GM21528 (cell line): ENCODE data around the gene SLC4A8.
"Not testable (repeated sequence)": the region's sequence is repeated elsewhere in the genome, so short reads cannot be mapped to it uniquely, and the experiment has no call there.

Source experiments
- ATAC-seq: cut with Tn5 transposase; IDR thresholded peaks from one replicate; pipeline ENCODE4 v1.9.1; 2021; ENCODE audit warnings: mild to moderate bottlenecking, moderate library complexity; ENCODE audit not compliant: unreplicated experiment, low FRiP score

Gene SLC4A8

DNA sequence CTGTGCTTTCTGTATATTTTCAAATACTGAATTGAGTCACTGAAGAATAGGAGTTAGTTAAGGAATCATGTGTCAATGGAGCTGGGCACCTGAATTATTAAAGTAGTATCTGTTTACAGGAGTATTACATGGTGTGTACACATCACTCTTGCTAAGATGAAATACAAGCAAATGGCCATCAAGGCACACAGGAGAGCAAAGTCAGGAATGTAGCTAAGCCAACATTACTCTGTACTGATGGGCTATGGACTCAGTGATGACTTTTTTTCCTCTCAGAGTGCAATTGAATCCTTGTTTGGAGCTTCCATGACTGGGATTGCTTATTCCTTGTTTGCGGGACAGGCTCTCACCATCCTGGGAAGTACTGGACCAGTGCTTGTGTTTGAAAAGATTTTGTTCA, 45.5 kb downstream of the SLC4A8 start:
- no peak for ATAC-seq

DNA sequence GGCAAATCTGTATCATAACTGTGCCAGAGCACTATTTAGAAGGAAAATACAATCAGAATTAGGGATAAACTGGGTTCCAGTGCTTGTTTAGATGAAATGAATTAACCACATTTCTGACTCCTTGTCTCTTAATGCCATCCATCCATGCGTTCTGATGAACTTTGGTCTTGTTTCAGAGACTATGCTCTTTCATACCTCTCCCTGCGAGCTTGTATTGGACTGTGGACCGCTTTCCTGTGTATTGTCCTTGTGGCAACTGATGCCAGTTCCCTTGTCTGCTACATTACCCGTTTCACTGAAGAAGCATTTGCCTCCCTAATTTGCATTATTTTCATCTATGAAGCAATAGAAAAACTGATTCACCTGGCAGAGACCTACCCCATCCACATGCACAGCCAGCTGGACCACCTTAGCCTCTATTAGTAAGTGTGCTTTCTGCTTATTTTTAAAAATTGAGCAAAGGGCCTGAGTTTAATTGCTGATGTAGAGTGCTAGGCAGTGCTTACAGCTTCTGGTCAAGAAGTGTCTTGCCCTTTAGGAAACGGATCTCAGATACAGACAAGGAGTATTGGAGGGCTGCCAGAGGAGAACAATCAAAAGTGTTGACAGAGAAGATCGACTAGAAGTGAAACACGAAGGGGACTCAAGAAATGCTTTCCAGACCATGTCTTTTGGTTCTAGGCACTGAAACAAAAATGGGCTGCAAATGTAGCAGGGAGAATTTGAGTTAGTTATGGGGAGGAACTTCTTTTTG, 46.7 kb downstream of the SLC4A8 start:
- no peak for ATAC-seq

DNA sequence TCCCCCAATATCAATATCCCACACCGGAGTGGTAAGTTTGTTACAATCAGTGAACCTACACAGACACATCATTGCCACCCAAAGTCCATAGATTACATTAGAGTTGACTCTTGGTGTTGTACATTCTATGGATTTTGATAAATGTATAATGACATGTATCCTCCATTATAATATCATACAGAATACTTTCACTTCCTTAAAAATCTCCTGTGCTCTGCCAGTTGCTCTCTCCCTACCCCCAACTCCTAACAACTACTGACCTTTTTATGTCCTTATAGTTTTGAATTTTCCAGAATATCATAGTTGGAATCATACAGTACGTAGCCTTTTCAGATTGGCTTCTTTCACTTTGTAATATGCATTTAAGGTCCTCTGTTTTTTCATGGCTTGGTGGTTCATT, 48.4 kb downstream of the SLC4A8 start:
- no peak for ATAC-seq

DNA sequence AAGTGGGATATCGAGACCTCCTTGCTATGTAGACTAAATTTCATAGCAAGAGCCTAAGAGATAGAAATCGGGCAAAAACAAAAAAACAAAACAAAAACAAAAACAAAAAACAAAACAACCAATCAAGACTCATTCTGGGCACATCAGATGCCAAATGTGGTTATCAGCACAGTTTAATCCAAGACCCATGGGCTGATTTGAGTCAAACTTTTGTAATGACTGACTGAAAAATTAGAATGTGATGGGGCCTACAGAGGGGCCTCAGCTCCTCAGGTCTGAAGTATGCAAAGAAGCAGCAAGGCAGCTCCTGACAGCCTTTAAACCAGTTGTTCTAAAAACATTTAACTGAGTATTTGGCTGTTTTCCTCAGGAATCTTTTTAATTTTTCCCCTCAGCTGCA, 49.3 kb downstream of the SLC4A8 start:
- no peak for ATAC-seq

DNA sequence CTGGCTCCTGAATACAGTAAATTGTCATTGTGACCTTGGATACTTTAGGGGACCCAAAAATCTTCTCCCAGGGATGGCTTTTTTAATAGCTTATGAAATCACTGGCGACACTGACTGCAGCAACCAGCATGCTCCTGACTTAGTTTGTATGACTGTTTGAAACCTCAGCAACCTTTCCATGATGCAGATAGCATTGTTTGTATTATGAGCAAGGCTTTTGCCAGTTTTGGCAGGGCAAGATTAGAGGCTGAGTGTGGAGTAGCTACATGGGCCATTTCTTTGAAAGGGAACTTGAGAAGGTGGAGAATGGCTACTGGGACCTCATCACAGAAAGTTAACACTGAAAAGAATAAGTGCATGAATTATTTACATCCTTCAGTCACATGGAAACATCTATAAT, 50.9 kb downstream of the SLC4A8 start:
- ATAC-seq, result no peak

DNA sequence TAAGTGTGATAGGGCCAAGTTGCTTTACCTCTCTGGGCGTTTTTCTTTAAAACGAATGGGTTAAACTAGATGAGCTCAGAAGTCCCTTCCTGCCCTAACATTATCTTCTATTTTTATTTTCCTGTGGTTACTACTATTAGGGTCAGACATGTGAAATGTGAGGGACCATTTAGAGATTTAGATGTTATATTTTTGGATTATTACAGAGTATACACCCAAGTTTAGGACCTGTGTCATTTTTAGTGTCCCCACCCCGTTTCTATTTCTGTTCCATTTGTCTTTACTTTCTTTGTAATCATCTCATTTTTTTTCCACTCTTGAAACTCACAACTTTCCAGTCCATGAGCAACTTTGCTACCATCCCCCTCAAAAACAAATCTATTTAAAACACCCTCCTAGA, 56.3 kb downstream of the SLC4A8 start:
- ATAC-seq, result no peak

DNA sequence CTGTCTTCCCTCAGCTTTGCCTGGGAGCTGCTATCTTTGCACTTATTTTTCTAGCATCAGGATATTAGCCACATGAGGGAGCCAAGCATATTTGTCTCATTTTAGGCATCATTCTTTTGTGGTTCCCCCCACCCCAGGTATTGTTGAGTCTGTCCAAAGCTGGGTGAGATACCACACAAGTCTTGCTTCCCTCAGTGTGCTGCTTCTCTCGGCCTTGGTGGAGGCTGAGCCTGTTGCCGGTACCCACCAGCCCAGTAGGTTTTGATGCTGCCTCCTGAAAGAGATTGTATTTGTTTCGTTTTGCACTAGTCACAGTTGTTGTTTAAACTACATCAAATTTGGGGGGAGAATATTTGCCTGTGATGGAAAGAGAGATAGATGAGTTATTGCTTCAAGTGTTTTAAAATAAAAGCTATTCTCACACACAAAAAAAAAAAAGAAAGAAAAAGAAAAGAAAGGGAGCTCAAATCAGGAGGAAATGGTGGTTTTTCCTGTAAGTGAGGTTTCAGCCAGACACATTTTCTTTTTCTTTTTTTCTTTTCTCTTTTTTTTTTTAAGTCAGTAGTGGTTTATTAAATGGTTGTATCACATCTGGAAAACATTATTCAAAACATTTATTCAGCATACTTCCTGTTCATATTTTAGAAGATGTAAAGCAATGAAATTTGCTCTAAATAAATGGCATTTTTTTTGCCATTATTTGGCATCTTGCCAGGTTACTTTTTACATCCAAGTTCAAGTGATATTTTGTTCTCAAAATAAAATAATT, 58.5 kb downstream of the SLC4A8 start:
- ATAC-seq, result no peak

DNA sequence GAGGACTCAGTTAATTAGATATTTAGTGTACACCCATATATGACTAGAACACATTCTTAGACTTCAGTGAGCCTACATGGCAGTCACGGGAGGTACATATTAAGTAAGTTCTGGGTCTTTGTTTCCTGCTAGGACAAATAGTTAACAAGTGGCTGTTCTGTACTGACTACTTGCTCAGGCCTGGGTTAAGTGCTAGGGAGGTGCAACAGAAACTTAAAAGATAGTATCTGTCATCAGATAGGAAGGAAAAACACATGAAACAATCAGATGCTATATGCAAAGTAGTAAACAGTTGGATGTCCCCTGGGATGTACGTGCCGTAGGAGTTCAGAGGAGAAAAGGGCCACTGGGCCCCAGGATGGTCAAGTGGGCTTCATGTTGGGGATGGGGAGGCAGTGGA, 59.5 kb downstream of the SLC4A8 start:
- ATAC-seq, result no peak

DNA sequence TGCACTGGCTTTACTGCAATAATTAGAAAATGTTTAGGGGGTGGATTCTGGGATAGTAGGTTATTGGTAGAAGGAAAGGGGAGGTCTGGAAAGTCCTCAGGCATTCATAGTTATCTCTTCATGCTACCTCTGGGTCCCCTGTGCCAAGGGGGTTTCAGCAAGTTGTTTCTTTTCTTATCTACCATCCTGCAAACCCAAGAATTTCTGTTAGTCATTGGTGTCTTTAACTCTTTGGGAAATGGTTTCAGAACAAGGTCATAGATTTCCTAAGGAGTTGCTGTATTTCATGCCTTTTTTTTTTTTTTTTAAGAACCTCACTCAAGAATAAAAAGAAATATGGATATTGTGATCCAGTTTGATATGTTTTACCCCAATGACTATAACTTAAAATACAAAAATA, 63.6 kb downstream of the SLC4A8 start:
- ATAC-seq, result no peak

DNA sequence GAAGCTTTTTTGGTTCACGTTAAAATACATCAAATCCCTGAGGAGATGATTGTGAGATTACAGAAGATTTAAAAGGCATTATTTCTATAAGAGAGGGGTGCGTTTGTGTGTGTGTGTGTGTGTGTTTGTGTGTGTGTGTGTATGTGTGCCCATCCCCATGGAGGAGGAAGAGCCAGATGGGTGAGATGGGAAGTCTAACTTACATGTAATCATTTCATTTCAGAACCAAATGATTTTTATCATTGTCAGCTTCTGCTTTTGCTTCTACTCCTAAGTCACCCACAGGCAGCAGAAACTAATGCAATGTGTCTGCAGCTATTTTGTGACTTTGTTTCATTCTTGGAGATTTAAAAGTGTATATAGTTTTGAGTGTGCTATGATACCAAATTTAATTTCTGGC, 68.7 kb downstream of the SLC4A8 start:
- ATAC-seq, result no peak

DNA sequence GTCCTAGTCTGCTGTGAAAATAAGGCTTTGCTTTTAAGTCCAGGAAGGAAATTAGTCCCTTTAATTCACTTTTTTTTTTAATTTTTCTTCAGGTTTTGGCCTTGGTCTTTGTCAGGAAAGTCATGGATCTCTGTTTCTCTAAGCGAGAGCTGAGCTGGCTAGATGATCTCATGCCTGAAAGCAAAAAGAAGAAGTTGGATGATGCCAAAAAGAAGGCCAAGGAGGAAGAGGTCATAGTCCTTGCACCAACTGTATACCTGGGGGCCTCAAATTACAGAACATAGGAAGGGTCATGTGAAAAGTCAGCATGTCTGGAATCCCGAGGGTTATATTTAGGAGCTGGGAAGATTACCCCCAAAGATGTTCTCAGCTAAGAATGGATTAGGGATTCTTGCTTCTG, 72.3 kb downstream of the SLC4A8 start:
- ATAC-seq, result no peak

DNA sequence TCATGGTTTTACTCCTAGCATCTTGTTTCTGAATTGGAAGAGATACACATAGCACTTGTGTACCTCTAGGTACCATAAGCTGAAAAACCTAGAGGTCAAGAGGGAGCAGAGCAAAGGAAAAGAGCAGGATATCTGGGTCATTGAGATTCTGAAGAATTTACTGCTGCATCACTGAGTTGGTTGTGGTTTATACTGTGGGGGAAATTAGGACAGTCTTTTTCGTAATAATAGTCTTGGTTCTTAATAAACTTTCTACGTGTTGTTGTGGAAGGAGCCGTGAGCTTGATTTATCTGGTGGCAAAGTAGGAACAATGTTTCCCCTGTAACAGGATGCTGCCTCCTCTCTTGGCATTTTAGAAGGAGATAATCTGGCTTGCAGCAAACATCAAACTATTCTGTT, 80.2 kb downstream of the SLC4A8 start:
- no peak for ATAC-seq

DNA sequence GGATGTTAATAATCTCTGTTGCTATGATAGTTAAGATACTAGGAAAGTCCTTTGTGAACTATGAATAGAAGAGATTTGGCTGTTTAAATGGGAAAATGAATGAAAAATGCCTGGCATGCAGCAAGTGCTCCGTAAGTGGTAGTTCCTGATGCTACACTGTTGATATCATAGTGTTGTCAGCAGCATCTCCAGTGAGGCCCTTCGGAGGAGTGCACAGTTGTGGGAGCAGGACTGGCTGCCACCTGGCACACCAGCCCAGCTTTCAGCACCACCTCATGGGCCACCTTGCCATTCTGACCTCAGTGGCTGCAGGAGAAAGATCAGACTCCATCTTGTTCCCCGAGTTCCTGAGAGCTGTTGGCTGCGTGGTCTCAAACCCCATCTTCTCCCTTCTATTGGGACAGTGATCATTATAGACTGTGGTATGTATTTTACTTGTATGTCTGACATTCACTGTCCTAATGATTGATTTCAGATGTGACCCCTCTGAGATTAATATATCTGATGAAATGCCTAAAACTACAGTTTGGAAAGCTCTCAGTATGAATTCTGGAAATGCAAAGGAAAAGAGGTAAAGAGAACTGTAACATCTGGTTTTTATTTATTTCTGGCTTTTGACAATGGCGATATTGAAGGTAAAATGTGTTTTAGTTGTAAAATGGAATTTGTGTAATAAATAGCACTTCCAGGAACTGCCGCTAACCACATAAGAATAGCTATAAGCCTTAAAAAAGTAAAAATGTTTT, 80.9 kb downstream of the SLC4A8 start:
- no peak for ATAC-seq

DNA sequence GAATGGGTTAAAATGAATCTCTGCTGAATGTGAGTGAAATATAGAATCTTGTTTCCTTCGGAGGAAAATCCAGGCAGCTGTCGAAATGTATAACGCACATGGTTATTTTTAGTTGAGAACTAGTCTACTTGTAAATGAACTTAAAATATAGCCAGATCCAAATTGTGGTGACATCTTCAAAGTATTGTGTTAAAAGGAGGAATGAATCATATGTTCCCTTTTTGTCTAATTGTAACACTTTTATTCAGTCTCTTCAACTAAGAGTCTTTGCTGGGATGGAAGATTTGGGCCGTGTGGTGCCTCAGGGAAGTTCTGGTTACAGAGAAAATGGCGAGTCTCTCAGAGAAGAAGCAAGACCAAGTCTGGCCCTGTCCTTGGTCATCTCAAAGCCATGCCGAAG, 82.5 kb downstream of the SLC4A8 start:
- ATAC-seq, result no peak

DNA sequence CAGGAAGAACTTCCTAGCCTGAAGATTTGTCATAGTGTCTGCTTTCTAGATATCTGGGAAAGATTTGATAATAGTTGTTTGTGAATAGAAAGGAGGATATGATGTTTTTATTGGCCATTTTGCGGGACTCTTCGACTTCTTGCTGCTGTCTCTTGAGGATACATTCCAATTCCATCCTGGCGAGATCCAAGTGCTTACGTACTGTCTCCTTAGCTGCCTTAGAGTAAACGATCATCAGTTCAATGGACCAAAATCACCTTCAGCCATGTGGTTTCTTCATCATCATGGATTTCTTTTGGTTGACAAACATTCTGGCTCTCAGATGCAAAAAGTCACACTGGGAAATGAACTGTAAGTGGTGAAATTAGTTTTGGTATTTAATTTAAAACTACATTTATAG, 83.7 kb downstream of the SLC4A8 start:
- no peak for ATAC-seq

DNA sequence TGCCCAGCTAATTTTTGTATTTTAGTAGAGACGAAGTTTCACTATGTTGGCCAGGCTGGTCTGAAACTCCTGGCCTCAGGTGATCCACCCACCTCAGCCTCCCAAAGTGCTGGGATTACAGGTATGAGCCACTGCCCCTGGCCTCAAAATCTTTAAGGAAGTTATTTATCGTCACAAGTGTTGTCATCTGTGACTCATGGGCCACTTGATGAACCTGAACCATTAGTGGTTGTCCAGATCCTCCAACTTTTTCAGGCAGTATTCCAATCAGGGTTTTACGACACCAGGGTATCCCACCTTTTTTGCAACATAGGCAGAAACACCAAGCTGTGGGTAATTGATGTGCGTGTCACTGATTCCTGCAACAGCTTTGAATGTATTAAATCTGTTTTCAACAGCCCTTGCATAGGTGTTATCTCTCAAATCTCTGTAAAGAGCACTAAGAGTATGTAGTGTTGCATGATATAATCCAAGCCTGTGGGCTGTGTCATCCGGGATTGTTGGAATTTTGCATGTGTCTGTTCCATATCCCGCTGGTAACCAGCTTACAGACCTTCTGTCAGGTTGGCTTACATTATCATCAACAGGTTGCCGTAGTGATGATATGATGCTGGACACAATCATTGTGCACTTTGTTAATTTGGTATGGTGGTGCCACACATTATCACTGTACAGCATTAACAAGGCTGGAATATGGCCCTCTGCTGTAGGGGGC, 87.1 kb downstream of the SLC4A8 start:
- no peak for ATAC-seq

DNA sequence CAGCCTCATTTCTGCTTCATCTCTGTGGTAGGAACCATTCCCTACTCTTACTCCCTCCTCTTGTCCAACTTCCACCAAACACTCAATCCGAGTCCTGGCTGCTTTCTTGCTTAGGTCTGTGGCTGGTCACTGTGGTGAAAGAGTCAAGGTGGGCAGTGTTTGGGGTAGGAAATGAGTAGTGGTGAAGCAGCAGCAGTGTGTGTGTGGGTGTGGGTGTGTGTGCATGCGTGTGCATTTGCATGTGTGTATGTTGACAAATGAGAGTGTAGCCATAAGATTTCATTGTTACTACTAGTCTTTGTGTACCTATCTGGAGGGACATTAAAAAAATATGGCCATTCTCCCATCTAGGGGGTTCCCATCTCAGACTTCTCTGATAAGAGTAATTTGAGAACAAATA, 87.8 kb downstream of the SLC4A8 start:
- no peak for ATAC-seq

DNA sequence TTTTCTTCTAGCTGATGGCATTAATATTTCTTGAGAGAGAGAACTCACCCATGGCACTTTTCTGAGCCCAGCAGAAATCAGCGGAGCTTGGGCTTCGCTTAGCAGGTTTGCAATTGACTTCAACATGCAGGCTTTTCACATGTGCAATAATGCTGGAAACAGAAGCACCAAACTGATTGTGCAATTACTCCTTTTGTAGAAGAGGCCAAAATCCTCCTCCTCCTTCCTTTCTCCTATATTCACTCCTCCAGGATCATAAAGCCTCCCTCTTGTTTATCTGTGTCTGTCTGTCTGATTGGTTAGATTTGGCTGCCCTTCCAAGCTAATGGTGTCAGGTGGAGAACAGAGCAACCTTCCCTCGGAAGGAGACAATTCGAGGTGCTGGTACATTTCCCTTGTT, 90.4 kb downstream of the SLC4A8 start:
- ATAC-seq, result not testable (repeated sequence)

DNA sequence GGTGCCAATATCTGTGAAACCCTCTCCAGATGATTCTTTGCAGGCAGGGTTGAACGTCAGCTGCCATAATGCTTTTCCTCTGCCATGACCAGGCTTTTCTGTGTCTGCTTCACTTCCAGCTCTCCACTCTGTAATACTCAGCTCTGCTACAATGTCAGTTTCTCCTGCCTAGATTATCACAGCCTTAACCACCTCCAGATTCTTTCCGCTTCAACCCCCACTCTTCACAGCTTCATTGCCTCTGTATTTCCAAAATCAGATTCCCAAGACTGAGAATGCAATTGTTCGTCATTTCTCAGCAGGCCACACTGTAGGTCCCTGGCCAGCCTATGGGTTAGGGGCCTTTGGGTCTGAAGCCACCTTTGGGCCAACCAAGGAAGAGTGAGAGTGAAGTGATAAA, 92.7 kb downstream of the SLC4A8 start:
- no peak for ATAC-seq

DNA sequence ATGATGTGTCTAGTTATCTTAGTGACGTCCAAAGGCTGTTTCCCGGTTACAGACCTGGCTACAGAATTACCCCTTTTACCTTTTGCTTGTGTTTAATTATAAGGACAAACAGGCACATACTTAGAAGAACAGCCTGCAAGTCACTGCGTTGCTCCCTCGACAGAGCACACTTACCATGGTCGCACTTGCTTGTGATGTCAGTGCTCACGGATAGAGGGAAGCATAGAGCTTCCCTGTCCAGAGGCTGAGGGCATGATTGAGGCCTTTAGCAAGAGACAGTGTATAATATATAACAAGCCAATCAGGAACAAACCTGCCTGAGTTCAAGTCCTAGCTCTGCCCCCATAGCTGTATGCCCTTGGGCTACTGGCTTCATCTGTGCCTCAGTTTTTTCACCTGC, 93.2 kb downstream of the SLC4A8 start:
- ATAC-seq, result no peak

DNA sequence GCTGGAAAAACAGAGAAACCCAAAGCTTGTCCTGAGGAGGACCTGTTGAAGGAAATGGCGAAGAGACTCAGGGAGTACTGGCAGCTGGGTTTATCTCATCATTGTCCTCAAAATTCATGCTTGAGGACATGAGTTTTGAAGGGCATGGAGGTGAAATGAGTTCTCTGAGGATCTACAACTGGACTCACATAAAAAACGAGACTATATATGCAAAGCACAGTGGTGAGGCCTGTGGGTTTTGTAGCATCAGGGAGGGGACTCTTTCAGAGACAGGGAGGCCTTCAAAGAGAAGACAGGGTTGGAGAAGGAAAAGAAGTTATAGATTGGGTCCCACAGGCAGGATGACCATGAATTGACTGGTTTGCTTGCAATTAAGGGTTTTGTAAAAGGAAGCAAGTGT, 95.1 kb downstream of the SLC4A8 start:
- no peak for ATAC-seq
